ENCODE data around the gene CTSE. TPM values are rescaled to one million over a fixed set of nuclear protein-coding genes. Genes with fewer than 3 reads are reported as not detected.
A peak's percentile ranks its signal among the peaks of the same experiment; 100 is the strongest.

The CTSE gene
- total RNA-seq, 2 donors from 2014 or later: not detected

DNA sequence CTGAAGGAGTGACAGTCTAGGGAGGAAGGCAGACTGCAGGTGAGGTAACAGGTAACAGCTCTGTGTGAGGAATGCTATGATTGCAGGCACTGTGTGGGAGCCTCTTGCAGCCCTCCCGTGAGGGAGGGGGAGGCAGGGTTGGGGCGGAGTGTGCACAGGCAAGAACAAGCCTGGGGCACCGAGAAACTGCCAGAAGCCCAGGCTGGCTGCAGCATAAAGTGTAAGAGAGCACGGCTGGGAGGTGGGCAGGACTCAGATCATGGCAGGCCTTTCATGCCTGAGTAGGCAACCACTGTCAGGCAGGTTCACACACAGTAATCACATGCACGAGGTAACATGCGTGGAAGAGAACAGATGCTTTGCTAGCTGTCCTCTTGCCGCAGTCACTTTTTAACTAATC is 17.9 kb upstream of the CTSE start:
- Histone ChIP-seq H3K4me1 (replicated peaks) (no peaks in the 10 kb centered on the region), H3K9me3 (no peaks in the 10 kb centered on the region), H3K36me3 (no peaks in the 10 kb centered on the region), H3K27ac (no peak overlapping the region), H3K27me3 (replicated peaks; ENCODE audit: insufficient read depth) (no peaks in the 10 kb centered on the region), H3K4me3 (no peak overlapping the region)
- WGBS: 24% methylated on average over 7 of the region's 7 CpGs
- intact Hi-C loops (cut with DNase I): no loop called here
- DNase-seq (ENCODE audit: low spot score): peak; percentile 38
- no peak for TF ChIP-seq POLR2AphosphoS5 (IDR thresholded peaks at IDR 0.05)
- TF ChIP-seq POLR2A (IDR thresholded peaks at IDR 0.05): no peak

- TF ChIP-seq CTCF (IDR thresholded peaks at IDR 0.05) (no peak), POLR2A (IDR thresholded peaks at IDR 0.05) (no peak), POLR2AphosphoS5 (IDR thresholded peaks at IDR 0.05) (no peak)
- WGBS: 62% methylated on average over 5 of the region's 5 CpGs
- Histone ChIP-seq H3K27ac (no peak overlapping the region), H3K4me1 (replicated peaks) (no peaks in the 10 kb centered on the region), H3K36me3 (no peaks in the 10 kb centered on the region), H3K27me3 (replicated peaks; ENCODE audit: insufficient read depth) (no peaks in the 10 kb centered on the region), H3K9me3 (no peaks in the 10 kb centered on the region), H3K4me3 (no peak overlapping the region)
- DNase-seq (ENCODE audit: low spot score): no peak
- intact Hi-C loops (cut with DNase I): no loop called here
These were observed 16.6 kb upstream of the CTSE start for GRCh38 chr1:206040328-206040727.

GRCh38 chr1:206039046-206039973 is 15.6 kb upstream of the CTSE start:
- intact Hi-C loops (cut with DNase I): no loop called here
- H3K27ac ChIP-seq: no peak overlapping the region
- DNase-seq (ENCODE audit: low spot score): no peak
- H3K4me1 ChIP-seq (replicated peaks): no peaks in the 10 kb centered on the region
- TF ChIP-seq POLR2AphosphoS5 (IDR thresholded peaks at IDR 0.05) (no peak), CTCF (IDR thresholded peaks at IDR 0.05) (no peak), POLR2A (IDR thresholded peaks at IDR 0.05) (no peak)
- H3K27me3 ChIP-seq (replicated peaks; ENCODE audit: insufficient read depth): no peaks in the 10 kb centered on the region
- no peak overlapping the region for H3K4me3 ChIP-seq
- WGBS: 37% methylated on average over 7 of the region's 7 CpGs
- no peaks in the 10 kb centered on the region for H3K9me3 ChIP-seq
- no peaks in the 10 kb centered on the region for H3K36me3 ChIP-seq

GRCh38 chr1:206037581-206037980 is 13.9 kb upstream of the CTSE start:
- no peaks in the 10 kb centered on the region for H3K9me3 ChIP-seq
- H3K27me3 ChIP-seq (replicated peaks; ENCODE audit: insufficient read depth): no peaks in the 10 kb centered on the region
- H3K36me3 ChIP-seq: no peaks in the 10 kb centered on the region
- no peak for DNase-seq (ENCODE audit: low spot score)
- no peak overlapping the region for H3K27ac ChIP-seq
- H3K4me3 ChIP-seq: no peak overlapping the region
- intact Hi-C loops (cut with DNase I): no loop called here
- 80% methylated on average over 9 of the region's 9 CpGs for WGBS
- no peaks in the 10 kb centered on the region for H3K4me1 ChIP-seq (replicated peaks)
- no peak for TF ChIP-seq POLR2A (IDR thresholded peaks at IDR 0.05)
- no peak for TF ChIP-seq CTCF (IDR thresholded peaks at IDR 0.05)
- no peak for TF ChIP-seq POLR2AphosphoS5 (IDR thresholded peaks at IDR 0.05)

GRCh38 chr1:206036663-206037455 is 13.2 kb upstream of the CTSE start:
- Histone ChIP-seq H3K36me3 (no peaks in the 10 kb centered on the region), H3K4me3 (no peak overlapping the region), H3K4me1 (replicated peaks) (no peaks in the 10 kb centered on the region), H3K27ac (no peak overlapping the region), H3K27me3 (replicated peaks; ENCODE audit: insufficient read depth) (no peaks in the 10 kb centered on the region), H3K9me3 (no peaks in the 10 kb centered on the region)
- TF ChIP-seq POLR2AphosphoS5 (IDR thresholded peaks at IDR 0.05) (no peak), POLR2A (IDR thresholded peaks at IDR 0.05) (no peak), CTCF (IDR thresholded peaks at IDR 0.05) (no peak)
- intact Hi-C loops (cut with DNase I): no loop called here
- DNase-seq (ENCODE audit: low spot score): no peak
- WGBS: 12% methylated on average over 2 of the region's 2 CpGs

Data from prostate gland (tissue), 2 donors.